AG10803 (cell line): ENCODE data around the gene HOXC4.

ENCODE experiments used
- DNase-seq: peaks from one replicate; pipeline ENCODE4 v3.0.0; 2010; ENCODE audit warnings: low read depth
- H3K4me3 ChIP-seq: 2 replicates; pipeline ENCODE4 v1.5.1; 2011; ENCODE audit warnings: mild to moderate bottlenecking, low read length, control low read depth
- CTCF ChIP-seq: conservative IDR thresholded peaks from 2 replicates; pipeline ENCODE4 v1.5.1; 2011; ENCODE audit warnings: mild to moderate bottlenecking, low read length, control low read depth, inconsistent platforms

Gene HOXC4

GRCh38 chr12:54047160-54047963 lies 6.3 kb upstream of the HOXC4 start:
- DNase-seq, result no peak
- no peak overlapping the region for H3K4me3 ChIP-seq

GRCh38 chr12:54047964-54048303 lies 5.7 kb upstream of the HOXC4 start:
- no peak overlapping the region for H3K4me3 ChIP-seq
- no peak for TF ChIP-seq CTCF
- DNase-seq, result no peak

More at GRCh38 chr12:54047160-54047963, 6.3 kb upstream of the HOXC4 start:
- no peak for TF ChIP-seq CTCF

- no peak overlapping the region for H3K4me3 ChIP-seq
- no peak for DNase-seq
- no peak for TF ChIP-seq CTCF
Observed at GRCh38 chr12:54048406-54049093, 5.1 kb upstream of the HOXC4 start.

- TF ChIP-seq CTCF, result no peak
- DNase-seq, result no peak
- H3K4me3 ChIP-seq, result no peak overlapping the region
Observed at GRCh38 chr12:54049108-54049507, 4.5 kb upstream of the HOXC4 start.

- DNase-seq, result no peak
- TF ChIP-seq CTCF, result no peak
Observed at GRCh38 chr12:54050482-54050810, 3.2 kb upstream of the HOXC4 start.

GRCh38 chr12:54051026-54051842 lies 2.4 kb upstream of the HOXC4 start:
- no peak overlapping the region; the same call in 1 of the 2 replicates for H3K4me3 ChIP-seq
- TF ChIP-seq CTCF, result no peak
- DNase-seq, result no peak

More at GRCh38 chr12:54050482-54050810, 3.2 kb upstream of the HOXC4 start:
- no peak overlapping the region for H3K4me3 ChIP-seq
